Smooth muscle cell of the brain vasculature (primary cell): Measurements from ENCODE around the gene SLC16A10.

Source experiments
- DNase-seq: peaks from one replicate; pipeline ENCODE4 v3.0.0-alpha.2; 2012; ENCODE audit warnings: low read depth, low spot score

SLC16A10 gene

GRCh38 chr6:111258615-111259088 lies 171.3 kb downstream of the SLC16A10 start:
- DNase-seq: no peak

DNA sequence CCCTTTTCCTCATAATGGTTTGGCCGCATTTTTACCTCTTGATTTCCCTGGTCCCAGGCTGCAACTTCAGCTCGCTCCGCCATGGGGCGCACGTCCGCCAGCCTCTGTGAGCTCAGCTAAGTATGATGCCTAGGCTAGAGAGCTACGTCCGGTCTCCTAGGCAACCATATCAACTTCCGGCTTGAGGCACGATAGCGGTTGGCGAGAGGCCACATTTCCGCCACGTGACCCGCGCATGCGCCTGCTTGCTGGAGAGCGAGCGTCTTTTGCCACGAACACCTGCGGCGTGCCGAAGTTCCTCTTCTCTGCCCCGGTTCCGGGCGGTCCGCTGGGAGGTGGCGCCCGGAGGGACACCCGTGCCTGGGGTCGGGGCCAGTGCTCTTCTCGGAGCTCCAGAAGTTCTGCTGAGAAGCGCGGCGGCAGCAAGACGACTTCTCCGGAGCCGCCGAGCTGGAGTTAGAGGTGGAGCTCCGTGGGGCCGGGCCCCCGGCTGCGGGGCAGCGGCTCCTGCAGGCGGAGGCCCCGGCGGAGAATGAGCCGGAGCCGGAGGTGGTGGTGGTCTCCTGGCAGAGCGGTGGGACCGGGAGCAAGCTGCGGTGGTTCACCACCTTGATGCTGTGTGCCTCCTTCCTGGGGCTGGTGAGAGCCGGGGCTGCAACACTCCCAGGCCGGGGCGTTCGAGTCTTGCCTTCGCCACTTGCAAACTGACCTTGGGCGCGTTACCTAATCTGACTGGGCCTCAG lies 172.0 kb downstream of the SLC16A10 start:
- peak; percentile 96 for DNase-seq

DNA sequence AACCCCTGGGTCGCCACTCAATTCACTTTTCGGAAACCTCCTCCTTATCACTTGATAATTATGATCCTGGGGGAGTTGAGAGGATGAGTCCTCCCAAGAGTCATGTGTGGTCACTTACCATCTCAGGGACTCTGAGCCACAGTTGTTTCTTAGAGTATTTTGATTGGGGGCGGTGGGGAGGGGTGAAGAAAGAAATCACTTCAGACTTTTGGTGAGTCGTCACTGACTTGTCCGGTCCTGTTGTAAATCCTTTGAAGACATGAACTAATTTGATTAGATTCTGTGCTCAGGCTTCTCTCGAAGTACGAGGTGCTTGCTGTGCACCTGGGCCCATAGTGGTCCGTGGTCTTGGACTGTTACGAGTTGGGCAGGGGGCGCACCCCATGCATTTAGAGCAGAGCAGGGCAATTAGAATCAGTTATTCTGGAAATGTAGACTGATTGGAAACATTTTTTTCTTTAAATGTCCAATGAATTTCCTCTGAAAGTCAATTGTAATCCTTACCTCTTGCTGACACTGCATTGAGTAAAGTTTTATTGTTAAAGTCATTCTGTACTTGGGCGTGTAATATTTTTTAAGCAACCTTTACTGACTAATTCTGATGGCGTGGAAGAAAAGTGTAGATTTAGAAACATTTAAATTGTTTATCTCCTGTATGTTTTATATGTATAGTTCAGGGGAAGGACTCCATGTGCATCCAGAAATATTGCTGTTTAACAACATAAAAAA lies 173.4 kb downstream of the SLC16A10 start:
- DNase-seq: no peak

DNA sequence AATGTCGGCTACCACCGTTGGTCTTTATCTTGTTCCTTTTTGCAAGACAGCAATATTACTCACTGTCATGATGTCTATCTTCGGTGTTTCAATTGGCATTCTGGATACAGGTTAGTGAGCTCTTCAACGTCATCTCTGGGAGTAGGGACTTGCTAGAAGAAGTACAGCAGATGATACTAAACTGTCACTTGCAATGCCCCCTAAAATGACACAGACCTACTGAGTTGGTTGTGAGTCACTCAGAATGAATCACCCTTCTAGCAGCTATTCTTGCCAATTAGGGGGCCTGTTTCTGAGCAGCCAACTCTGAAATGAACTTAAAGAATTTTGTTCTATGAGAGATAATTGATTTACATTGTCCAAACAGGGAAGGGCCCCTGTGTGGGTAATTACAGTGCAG lies 176.5 kb downstream of the SLC16A10 start:
- DNase-seq: no peak

- DNase-seq: no peak
Measured at GRCh38 chr6:111265842-111266241, 178.5 kb downstream of the SLC16A10 start.

GRCh38 chr6:111266276-111266675 lies 179.0 kb downstream of the SLC16A10 start:
- no peak for DNase-seq

GRCh38 chr6:111267764-111268333 lies 180.5 kb downstream of the SLC16A10 start:
- DNase-seq: no peak

DNA sequence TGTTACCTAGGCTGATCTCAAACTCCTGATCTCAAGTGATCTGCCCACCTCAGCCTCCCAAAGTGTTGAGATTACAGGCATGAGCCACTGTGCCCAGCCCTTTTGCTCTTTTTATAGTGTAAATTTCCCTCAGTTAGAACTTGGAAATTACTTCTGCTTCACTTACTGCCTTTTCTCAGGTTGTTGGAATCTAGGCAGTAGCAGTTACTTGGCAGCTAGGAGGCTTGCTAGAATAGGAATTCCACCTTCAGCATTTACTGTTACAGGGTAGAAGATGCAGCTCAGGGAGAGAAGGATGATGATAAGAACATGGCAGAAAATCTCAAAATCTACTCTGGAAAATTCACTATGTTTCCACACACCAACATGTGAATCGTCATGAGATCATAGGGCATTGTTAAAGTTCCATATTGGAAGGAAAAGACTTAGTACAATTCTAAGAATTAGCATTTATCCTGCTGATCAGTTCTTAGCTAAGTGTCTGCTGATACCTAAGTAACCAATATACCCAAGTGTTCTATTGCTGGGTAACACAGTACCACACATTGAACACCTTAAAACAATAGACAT lies 182.2 kb downstream of the SLC16A10 start:
- DNase-seq: no peak

DNA sequence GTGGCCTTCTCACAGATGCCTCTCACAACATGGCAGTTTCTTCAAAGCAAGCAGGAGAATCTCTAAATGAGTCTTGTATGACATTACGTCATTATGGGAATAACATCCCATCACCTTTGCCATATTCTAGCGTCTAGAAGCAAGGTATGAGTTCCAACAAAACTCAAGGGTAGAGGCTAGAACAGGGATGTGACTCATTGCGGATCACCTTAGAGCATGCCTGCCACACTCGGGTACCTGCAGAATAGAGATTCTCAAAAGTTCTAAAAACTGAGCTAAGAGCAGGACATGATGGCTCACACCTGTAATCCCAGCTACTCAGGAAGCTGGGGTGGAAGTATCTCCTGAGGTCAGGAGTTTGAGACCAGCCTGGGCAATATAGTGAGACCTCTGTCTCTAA lies 182.8 kb downstream of the SLC16A10 start:
- no peak for DNase-seq

DNA sequence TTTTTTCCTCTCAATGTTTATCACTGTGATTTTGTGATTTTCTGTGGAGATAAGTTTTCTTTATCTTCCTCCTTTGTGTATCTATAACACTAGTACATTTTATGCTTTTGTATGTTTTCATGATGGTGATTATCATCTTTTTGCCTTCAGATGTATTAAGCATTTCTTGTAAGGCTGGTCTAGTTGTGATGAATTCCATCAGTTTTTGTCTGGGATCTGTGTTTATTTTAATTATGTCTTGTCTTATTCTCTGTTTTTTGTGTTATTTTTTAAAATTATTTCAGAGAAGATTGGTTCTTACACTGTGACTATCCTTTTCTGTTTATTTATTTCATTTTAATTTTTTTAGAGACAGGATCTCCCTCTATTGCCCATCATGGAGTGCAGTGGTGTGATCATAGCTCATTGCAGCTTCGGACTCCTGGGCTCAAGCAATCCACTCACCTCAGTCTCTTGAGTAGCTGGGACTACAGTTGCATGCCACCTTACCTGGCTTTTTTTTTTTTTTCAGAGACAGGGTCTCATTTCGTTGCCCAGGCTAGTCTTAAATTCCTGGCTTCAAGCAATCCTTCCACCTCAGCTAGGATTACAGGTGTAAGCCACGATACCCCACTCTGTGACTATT lies 187.4 kb downstream of the SLC16A10 start:
- no peak for DNase-seq

DNA sequence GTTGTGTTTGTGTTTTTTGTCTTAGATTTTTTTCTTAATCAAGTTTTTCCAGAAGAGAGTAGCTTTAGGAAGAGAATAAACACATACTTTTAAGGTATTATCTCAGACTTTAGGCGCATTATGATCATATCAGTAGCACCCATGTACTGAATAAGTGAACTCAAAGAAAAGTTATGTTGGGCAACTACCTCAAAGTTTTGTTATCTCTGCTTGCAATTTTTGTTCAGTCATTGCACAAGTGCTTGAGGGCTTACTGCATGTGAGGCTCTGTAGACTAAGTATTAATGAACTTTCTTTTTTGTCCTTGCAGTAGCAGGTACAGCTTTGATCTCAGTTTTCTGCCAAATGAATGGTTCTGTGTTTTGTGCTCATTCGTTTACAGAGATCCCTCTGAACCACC lies 189.0 kb downstream of the SLC16A10 start:
- DNase-seq: no peak

- no peak for DNase-seq
Measured at GRCh38 chr6:111276736-111277135, 189.4 kb downstream of the SLC16A10 start.

DNA sequence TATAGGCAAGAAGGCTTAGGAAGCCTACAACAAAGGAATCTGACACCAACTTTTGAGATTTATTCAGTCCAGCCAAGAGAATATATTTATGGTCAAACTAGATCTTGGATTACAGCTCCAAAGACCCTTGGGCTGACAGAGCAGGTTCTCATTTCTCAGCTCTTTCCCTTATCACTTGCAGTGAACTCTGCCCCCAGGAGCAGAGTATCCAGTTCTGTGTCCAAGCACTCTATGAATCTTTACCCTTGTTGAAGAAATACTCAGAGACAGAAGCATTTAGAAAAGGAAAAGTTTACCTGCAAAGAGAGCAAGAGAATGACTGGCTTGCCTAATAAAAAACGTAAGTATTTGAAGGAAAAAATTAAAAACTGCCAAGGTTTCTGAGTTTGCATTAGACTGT lies 190.5 kb downstream of the SLC16A10 start:
- DNase-seq: no peak

DNA sequence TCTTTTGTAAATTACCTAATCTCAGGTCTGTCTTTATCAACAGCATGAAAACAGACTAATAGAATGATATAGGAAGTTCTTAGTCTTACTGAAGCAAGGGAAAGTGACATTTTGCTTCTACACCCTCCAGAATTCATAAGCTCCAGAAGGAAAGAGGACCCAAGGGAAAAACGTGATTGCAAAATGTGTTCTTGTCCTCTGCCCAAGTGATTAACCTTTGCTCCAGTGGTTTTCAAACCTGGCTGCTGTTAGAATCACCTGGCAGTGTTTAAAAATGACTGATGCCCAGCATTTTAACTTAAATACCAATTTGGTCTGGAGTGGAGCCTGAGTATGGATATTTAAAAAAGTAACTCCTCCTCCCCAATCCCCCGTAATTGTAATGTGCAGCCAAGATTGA lies 191.4 kb downstream of the SLC16A10 start:
- DNase-seq: no peak

- DNase-seq: no peak
Measured at GRCh38 chr6:111280445-111280955, 193.2 kb downstream of the SLC16A10 start.
